GM19238 (cell line): ENCODE data around the gene ARSA.

ENCODE experiments used
- DNase-seq: peaks from one replicate; pipeline ENCODE4 v3.0.0; 2011; ENCODE audit warnings: low spot score; ENCODE audit not compliant: insufficient read length

Gene ARSA

GRCh38 chr22:50605002-50605612, 22.8 kb downstream of the ARSA start:
- DNase-seq, result no peak

DNA sequence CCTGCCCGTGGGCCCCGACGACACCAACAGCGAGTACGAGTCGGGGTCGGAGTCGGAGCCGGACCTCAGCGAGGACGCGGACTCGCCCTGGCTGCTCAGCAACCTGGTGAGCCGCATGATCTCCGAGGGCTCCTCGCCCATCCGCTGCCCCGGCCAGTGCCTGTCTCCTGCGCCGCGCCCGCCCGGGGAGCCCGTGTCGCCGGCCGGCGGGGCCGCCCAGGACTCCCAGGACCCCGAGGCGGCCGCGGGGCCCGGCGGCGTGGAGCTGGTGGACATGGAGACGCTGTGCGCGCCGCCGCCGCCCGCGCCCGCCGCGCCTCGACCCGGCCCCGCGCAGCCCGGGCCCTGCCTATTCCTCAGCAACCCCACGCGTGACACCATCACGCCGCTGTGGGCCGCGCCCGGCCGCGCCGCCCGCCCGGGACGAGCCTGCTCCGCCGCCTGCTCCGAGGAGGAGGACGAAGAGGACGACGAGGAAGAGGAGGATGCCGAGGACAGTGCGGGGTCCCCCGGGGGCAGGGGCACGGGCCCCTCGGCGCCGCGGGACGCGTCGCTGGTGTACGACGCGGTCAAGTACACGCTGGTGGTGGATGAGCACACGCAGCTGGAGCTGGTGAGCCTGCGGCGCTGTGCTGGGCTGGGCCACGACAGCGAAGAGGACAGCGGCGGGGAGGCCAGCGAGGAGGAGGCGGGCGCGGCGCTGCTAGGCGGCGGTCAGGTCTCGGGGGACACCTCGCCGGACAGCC, 23.5 kb downstream of the ARSA start:
- DNase-seq, result no peak

DNA sequence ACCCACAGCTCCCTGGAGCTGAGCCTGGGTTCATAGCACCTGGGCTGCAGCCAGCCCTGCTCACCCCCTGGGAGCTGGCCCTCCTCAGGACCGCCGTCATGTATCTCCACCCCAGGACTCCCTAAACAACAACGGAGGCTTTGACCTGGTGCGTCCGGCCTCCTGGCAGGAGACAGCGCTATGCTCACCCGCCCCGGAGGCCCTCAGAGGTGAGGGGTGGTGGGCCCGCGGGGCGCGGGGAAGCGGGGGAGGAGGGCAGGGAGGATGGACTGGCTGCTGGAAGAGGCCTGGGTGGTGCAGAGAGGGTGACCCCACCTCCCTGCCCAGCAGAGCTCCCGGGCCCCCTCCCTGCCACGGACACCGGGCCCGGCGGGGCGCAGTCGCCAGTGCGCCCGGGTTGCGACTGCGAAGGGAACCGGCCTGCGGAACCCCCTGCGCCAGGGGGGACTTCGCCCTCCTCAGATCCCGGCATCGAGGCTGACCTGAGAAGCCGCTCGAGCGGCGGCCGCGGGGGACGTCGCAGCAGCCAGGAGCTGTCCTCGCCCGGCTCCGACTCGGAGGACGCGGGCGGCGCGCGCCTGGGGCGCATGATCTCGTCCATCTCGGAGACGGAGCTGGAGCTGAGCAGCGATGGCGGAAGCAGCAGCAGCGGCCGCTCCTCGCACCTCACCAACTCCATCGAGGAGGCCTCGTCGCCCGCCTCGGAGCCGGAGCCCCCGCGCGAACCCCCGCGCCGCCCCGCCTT, 24.3 kb downstream of the ARSA start:
- no peak for DNase-seq

- no peak for DNase-seq
Observed at GRCh38 chr22:50602338-50602700, 25.6 kb downstream of the ARSA start.

DNA sequence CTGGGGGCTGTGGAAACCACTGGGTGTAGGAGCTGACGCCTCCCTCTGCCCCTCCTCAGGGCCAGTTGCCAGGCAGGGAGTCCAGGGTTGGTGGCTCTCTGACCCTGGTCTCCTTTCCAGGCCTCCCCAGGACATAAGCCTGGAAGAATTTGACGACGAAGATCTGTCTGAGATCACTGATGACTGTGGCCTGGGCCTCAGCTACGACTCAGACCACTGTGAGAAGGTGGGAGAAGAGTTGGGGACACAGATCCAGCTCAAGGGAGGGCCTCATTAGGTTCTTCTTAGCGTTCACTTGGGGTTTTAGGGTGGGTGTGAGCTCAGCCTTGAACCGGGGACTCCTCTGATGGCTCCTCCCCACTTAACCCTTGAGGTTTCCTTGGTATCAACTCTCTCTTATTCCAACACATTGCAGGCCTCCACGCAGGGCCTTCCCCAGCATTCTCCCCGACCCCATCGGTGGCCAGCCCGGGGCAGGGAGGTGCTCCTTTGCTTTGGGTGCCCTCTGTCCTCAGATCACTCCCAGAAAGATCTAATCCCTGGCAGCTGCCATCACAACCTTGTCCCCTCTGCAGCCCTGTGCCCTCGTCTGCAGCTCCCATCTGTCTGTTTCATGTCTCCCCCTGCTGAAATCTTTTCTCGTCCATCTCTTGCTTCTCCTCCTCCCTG, 26.1 kb downstream of the ARSA start:
- no peak for DNase-seq

DNA sequence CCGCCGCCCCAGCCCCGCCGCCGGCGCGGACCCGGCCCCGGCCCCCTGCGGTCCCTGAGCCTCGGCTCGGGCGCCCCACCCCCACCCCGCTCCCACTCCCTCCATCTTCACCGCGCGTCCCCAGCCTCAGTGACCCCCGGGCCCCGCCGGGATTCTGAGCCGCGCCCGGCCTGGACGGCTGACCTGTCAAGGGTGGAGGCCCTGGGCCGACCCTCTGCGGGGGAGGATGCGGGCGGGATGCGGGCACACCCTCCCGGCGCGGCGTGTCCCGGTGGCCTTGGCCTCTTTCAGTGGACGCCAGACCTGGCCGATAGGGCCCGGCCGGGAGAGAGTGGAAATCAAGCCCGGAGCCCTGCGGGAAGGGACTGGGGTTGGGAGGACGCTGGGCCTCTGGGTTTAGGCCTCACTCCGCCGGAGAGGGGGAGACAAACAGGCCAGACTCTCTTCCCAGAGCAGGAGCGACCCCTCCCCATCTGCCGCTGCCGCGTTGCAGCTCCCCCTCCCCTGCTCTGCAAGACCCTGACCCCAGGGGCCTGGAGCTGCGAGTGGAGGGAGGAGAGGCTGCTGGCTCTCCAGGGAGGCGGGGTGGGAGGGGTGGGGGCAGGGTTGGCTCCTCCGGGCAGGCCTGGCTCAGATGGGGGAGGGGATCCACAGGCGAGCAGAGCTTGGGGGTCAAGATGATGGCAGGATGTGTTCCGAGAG, 26.8 kb downstream of the ARSA start:
- DNase-seq, result no peak

- DNase-seq, result no peak
Observed at GRCh38 chr22:50600538-50600937, 27.4 kb downstream of the ARSA start, which contains the start of gene MAPK8IP2. Gene MAPK8IP2 (plus strand): TSS chr22:50600793. CDS start chr22:50600819, 26 bp downstream.

- peak; percentile 77 for DNase-seq
Observed at GRCh38 chr22:50599816-50600455, 28.0 kb downstream of the ARSA start.

DNA sequence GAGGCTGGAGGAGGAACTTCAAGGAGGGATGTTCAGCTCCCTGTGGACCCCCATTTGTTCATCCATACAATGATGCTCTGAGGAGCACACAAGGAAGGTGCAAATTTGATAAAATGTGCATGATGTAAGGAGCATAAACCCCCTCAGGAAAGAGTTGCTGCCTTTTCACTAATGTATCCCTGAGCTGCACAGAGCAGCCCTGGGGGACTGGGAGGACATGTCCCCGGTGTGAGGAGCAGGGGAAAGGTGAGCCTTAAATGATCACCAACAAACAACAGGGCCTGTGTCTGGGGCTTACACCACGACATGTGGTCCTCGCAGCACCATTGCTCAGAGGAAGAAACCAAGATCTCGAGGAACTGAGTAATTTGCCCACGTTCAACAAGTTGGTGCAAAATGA, 30.9 kb downstream of the ARSA start:
- no peak for DNase-seq

DNA sequence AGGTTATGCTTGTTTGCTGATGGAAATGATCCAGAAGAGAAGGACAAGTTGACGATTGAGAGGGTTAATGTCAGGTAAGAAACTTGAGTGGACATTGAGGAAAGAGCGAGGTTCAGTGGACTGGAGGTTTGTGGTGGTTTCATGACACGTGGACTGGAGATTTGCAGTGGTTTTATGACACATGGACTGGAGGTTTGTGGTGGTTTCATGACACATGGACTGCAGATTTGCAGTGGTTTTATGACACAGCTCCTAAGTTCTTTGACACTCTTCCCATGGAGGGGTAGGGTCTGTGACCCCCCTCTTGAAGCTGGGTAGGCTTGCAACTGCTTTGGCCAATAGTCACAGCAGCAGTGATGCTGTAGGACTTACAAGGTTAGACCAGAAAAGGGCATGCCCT, 32.8 kb downstream of the ARSA start:
- DNase-seq, result no peak

DNA sequence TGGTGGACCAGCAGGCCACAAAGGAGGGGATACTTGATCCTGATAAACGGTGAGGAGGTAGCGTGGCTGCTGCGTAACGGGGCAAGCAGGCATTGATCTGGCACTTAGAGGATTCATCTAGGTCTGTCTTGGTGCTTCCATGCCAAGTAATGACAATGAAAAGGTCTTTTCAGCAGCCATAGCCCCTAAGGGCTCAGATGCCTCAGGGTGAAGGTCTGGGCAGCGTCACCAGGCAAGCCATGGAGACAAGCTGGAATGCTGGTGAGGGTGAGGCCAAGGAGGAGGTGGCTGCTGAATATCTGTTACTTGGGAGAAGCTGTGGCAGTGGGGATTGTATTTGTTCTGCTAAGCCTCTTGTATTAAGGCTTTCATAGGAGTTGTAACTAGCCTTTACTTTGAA, 40.5 kb downstream of the ARSA start:
- no peak for DNase-seq

- no peak for DNase-seq
Observed at GRCh38 chr22:50586416-50586815, 41.5 kb downstream of the ARSA start.

DNA sequence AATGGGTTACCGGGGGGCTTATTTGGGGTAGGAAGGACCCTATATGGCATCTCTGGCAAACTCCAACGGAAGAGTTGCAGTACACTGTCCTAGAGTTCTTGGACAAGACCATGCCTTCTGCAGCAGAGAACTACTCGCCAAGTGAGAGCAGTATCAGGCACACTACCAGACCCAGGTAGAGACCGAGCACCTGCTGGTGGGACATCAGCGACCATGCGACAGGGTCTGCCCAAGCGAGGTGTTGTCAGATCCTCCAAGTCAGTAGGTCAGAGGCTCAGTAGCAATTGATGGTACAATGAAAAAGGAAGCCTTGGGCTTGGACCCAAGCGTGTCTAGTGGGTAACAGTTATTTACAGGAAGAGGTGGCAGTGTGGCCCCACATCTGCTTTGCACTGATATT, 42.2 kb downstream of the ARSA start:
- no peak for DNase-seq

- DNase-seq, result no peak
Observed at GRCh38 chr22:50585238-50585637, 42.7 kb downstream of the ARSA start.

DNA sequence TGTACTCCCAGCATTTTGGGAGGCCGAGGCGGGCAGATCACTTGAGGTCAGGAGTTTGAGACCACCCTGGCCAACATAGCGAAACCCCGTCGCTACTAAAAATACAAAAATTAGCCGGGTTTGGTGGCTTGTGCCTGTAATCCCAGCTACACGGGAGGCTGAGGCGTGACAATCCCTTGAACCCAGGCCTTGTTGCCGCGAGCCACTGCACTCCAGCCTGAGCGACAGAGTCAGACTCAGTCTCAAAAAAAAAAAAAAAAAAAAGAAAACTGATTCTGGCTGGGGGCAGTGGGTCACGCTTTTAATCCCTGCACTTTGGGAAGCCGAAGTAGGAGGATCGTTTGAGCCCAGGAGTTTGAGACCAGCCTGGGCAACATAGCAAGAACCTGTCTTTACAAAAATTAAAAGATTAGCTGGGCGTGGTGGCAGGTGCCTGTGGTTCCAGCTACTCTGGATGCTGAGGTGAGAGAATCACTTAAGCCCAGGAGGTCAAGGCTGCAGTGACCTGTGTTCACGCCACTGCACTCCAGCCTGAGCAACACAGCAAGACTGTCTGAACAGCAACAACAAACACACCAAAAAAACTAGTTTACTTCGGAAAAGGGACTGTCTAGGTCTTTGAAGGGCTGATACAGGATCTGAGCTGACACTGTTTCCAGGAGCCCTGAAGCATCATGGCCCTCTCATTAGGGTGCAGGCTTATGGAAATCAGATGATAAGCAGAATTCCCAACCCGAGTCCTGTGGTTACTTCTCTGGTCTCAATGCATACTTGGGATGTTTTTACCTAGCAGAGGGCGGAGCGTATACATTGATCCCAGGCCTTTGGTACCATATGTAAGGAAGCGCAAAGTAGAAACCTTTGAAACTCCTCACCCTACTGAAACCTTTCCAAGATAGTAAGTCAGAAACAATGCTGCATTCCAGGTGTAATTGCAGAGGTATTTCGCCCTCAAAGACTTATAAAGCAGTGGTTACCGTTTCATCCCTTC, 43.6 kb downstream of the ARSA start:
- no peak for DNase-seq

DNA sequence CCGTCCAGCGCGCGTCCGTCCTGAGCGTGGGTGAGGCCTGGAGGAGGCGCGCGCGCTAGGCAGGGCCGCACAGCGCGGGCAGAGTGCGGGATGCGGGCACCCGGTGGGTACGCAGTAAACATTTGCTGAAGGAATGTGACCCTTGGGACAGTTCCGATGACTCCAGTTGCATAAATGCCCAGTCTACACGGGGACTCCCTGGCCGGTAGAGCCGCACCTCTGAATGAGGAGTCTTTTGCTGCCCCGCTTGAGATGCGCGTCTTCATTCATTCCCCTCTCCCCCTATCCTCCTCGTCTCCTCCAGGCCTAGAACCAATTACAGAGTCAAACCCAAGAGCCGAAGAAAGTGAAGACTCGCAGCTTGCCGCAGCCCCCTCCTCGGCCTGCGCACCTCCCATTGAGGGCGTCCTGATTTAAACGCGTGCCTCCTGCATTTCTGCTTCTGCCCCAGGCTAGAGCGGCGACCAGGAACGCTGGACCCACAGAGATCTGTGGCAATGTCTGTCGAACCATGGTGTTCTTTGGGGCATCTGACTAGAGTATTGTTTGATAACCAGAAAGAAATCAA, 44.6 kb downstream of the ARSA start:
- DNase-seq, result no peak

DNA sequence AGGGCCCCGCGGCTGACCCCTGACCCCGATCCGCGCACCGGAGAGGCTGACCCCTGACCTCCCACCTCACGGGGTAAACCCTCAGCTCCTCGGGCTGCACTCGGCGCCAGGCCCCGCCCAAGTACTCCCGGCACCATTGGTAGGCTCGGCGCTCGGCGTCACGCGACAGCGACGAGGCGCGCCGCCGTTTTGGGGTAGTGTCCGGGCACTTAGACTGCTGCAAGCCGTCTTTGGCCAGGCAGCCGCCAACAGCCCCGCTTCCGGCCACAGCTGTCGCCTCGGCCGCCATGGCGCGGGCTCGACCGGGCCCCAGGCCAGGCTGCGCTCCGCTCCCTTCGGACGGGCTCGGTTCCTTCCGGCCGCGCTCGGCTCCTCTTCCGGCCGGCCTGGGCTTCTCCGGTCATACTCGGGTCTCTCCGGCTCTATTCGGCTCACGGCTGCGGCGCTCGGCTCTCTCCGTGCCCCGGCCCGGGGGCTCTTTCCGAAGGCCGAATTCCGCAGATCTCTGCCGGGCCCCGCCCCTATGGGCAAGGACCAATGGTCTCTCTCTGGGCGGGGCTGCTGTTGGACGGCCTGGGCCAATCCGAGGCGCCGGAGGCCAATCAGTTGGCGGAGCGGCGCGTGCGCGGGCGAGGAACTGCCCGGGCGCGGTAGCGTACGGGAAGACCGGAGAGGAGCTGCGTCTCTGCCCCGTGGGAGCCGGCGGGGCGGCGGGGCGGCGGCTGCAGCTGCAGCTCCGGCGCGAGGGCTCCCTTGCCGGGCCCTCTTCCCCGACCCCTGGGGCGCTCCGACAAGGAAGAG, 45.3 kb downstream of the ARSA start, which contains the start of gene CHKB:
Gene CHKB, minus strand, starts transcription at position 357 of the 801 bp plus-strand sequence. Its CDS starts 68 bp downstream, at position 289.
- DNase-seq, result peak; percentile 99

DNA sequence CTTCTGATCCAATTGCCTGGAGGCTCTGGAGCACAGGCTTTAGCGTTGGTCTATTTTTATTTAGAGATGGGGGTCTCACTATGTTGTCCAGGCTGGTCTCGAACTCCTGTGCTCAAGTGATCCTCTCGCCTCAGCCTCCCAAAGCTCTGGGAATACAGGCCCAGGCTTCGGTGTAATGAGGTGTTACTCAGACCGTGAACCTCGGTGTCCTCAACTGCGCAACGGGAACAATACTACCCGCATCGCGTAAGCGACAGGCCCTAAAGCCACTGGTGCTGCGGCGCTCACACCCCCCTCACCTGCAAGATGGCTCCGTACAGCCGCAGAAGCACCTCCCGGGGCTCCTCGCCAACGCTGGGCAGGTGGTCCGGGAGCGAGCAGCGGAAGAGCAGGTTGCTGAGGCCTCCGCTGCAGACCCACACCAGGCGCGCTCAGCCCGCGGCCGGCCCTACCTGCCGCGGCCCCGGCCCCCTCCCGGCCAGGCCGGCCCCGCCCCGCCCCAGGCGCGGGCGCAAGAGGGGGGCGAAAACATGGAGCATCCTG, 45.9 kb downstream of the ARSA start:
- no peak for DNase-seq
